ENCODE results near the gene SLX4IP. TPM values are rescaled to one million over a fixed set of nuclear protein-coding genes. Genes with fewer than 3 reads are reported as not detected.

SLX4IP gene
- total RNA-seq, 1 donor from 2014 or later: 4.5 TPM

- peaks cover 0 to 3% of the 10 kb centered on the region in 2 donors for H3K4me1 ChIP-seq
- no peaks in the 10 kb centered on the region for H3K27me3 ChIP-seq
- TF ChIP-seq CTCF (IDR thresholded peaks at IDR 0.05): no peak
- H3K36me3 ChIP-seq: no peaks in the 10 kb centered on the region
- H3K27ac ChIP-seq: no peak overlapping the region
- DNase-seq (ENCODE audit: low spot score in 2 of 2): no peak
- no peak overlapping the region for H3K4me3 ChIP-seq
- intact Hi-C loops (cut with DNase I): no loop called here
- no peaks in the 10 kb centered on the region for H3K9me3 ChIP-seq
Measured at GRCh38 chr20:10541668-10542411, 106.7 kb downstream of the SLX4IP start.

- Histone ChIP-seq H3K27me3 (no peaks in the 10 kb centered on the region), H3K36me3 (no peaks in the 10 kb centered on the region), H3K9me3 (no peaks in the 10 kb centered on the region), H3K4me1 (peaks cover 0 to 3% of the 10 kb centered on the region in 2 donors), H3K27ac (no peak overlapping the region), H3K4me3 (no peak overlapping the region)
- intact Hi-C loops (cut with DNase I): no loop called here
- no peak for TF ChIP-seq CTCF (IDR thresholded peaks at IDR 0.05)
- no peak for DNase-seq (ENCODE audit: low spot score in 2 of 2)
Measured at GRCh38 chr20:10542442-10542841, 107.3 kb downstream of the SLX4IP start.

- no peaks in the 10 kb centered on the region for H3K36me3 ChIP-seq
- H3K27ac ChIP-seq: no peak overlapping the region
- H3K27me3 ChIP-seq: no peaks in the 10 kb centered on the region
- TF ChIP-seq CTCF (IDR thresholded peaks at IDR 0.05): no peak
- H3K4me1 ChIP-seq: peaks cover 0 to 3% of the 10 kb centered on the region in 2 donors
- intact Hi-C loops (cut with DNase I): no loop called here
- no peaks in the 10 kb centered on the region for H3K9me3 ChIP-seq
- no peak for DNase-seq (ENCODE audit: low spot score in 2 of 2)
- H3K4me3 ChIP-seq: no peak overlapping the region
Measured at GRCh38 chr20:10543480-10543879, 108.4 kb downstream of the SLX4IP start.

- Histone ChIP-seq H3K27ac (no peak overlapping the region), H3K9me3 (no peaks in the 10 kb centered on the region), H3K36me3 (no peaks in the 10 kb centered on the region), H3K27me3 (no peaks in the 10 kb centered on the region), H3K4me3 (no peak overlapping the region), H3K4me1 (peaks cover 0 to 16% of the 10 kb centered on the region in 2 donors)
- no peak for DNase-seq (ENCODE audit: low spot score in 2 of 2)
- intact Hi-C loops (cut with DNase I): loop anchor here (5.0 kb wide), 1 partner anchor 35 kb away; no protein-coding TSS in a partner anchor
- TF ChIP-seq CTCF (IDR thresholded peaks at IDR 0.05): no peak
Measured at GRCh38 chr20:10547276-10548114, 112.4 kb downstream of the SLX4IP start.

GRCh38 chr20:10549511-10549910 is 114.4 kb downstream of the SLX4IP start:
- H3K4me1 ChIP-seq: peaks cover 0 to 22% of the 10 kb centered on the region in 2 donors
- no peaks in the 10 kb centered on the region for H3K9me3 ChIP-seq
- H3K4me3 ChIP-seq: no peak overlapping the region
- no peak for DNase-seq (ENCODE audit: low spot score in 2 of 2)
- intact Hi-C loops (cut with DNase I): loop anchor here (5.0 kb wide), 1 partner anchor 37 kb away; no protein-coding TSS in a partner anchor
- TF ChIP-seq CTCF (IDR thresholded peaks at IDR 0.05): no peak
- no peak overlapping the region for H3K27ac ChIP-seq
- no peaks in the 10 kb centered on the region for H3K27me3 ChIP-seq
- no peaks in the 10 kb centered on the region for H3K36me3 ChIP-seq
